ENCODE measurements around the gene MTHFD2. TPM values are rescaled to one million over a fixed set of nuclear protein-coding genes. Genes with fewer than 3 reads are reported as not detected.
A peak's percentile ranks its signal among the peaks of the same experiment; 100 is the strongest.
"Not testable (repeated sequence)": the region's sequence is repeated elsewhere in the genome, so short reads cannot be mapped to it uniquely, and the experiment has no call there.

The MTHFD2 gene
- total RNA-seq, 2 donors from 2014 or later = 384 to 480 TPM

DNA sequence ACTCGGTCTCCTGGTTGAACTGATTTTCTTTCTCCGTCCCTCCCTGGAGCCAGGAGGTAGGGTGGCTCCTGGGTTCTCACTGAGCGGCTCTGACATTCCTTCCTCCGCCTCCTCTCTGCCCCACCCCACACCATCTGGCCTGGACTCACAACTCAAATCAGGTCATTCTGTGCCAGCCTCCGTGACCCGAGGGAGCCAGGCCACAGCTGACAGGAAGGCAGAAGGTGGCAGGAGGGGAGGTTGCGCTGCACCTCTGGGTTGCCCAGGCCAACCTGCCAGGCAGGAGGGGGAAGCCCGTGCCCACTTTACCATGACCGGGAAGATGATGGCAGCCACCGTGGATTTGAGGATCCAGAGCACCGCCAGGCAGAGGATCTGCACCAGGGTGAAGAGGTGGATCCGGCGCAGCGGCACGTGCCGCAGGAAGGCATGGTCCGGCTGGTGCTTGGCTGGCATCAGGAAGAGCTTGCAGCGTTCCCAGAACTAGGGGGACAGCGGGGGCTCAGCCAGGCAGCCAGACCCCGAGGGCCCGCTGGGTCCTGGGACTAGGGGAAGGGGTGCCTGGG is 28.3 kb downstream of the MTHFD2 start:
- ATAC-seq = no peak
- peaks cover 5 to 19% of the 10 kb centered on the region in 2 donors for H3K4me1 Mint-ChIP-seq (ENCODE audit: low read depth in 2 of 2)

GRCh38 chr2:74227646-74228045 is 29.2 kb downstream of the MTHFD2 start:
- Mint-ChIP-seq H3K27me3 (no peaks in the 10 kb centered on the region), H3K4me1 (ENCODE audit: low read depth in 2 of 2) (peaks cover 5 to 12% of the 10 kb centered on the region in 2 donors), H3K27ac (no peak overlapping the region), H3K4me3 (no peak overlapping the region), H3K9me3 (no peaks in the 10 kb centered on the region), H3K36me3 (no peaks in the 10 kb centered on the region)
- ATAC-seq (peak in 1 of 2 donors; percentile 37), DNase-seq (ENCODE audit: low spot score) (no peak)

More for the DNA sequence above, 28.3 kb downstream of the MTHFD2 start:
- H3K9me3 Mint-ChIP-seq = no peaks in the 10 kb centered on the region
- H3K4me3 Mint-ChIP-seq = no peak overlapping the region
- H3K27ac Mint-ChIP-seq = peak overlapping the region; percentile 38 to 53
- no peak for DNase-seq (ENCODE audit: low spot score)
- H3K27me3 Mint-ChIP-seq = no peaks in the 10 kb centered on the region
- H3K36me3 Mint-ChIP-seq = no peaks in the 10 kb centered on the region

- no peak overlapping the region for H3K27ac Mint-ChIP-seq
- no peaks in the 10 kb centered on the region for H3K9me3 Mint-ChIP-seq
- H3K27me3 Mint-ChIP-seq = no peaks in the 10 kb centered on the region
- H3K4me3 Mint-ChIP-seq = no peak overlapping the region
- DNase-seq (ENCODE audit: low spot score) (no peak), ATAC-seq (no peak)
- peaks cover 2 to 8% of the 10 kb centered on the region in 2 donors for H3K4me1 Mint-ChIP-seq (ENCODE audit: low read depth in 2 of 2)
- H3K36me3 Mint-ChIP-seq = no peaks in the 10 kb centered on the region
These were observed 30.4 kb downstream of the MTHFD2 start for GRCh38 chr2:74228772-74229171.

DNA sequence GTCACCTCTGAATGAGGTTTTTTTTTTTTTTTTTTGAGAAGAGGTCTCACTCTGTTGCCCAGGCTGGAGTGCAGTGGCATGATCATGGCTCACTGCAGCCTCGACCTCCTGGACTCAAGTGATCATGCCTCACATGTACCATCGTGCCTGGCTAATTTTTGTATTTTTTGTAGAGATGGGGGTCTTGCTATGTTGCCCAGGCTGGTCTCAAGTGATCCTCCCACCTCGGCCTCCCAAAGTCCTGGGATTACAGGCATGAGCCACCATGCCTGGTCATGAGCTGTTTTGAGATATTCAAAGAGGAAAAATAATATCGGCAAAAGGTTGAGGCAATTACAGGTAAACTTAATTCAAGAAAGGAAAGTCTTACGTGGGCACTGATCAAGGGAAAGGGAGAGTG is 31.4 kb downstream of the MTHFD2 start:
- DNase-seq (ENCODE audit: low spot score); H3K27ac Mint-ChIP-seq; ATAC-seq; H3K9me3 Mint-ChIP-seq; H3K4me1 Mint-ChIP-seq (ENCODE audit: low read depth in 2 of 2); H3K36me3 Mint-ChIP-seq; H3K4me3 Mint-ChIP-seq; H3K27me3 Mint-ChIP-seq: not testable (repeated sequence)

GRCh38 chr2:74232426-74232825 is 34.0 kb downstream of the MTHFD2 start:
- Mint-ChIP-seq H3K36me3 (no peaks in the 10 kb centered on the region), H3K4me3 (no peak overlapping the region), H3K9me3 (no peaks in the 10 kb centered on the region), H3K27me3 (no peaks in the 10 kb centered on the region), H3K27ac (no peak overlapping the region), H3K4me1 (ENCODE audit: low read depth in 2 of 2) (peaks cover 0 to 3% of the 10 kb centered on the region in 2 donors)
- no peak for ATAC-seq
- no peak for DNase-seq (ENCODE audit: low spot score)

DNA sequence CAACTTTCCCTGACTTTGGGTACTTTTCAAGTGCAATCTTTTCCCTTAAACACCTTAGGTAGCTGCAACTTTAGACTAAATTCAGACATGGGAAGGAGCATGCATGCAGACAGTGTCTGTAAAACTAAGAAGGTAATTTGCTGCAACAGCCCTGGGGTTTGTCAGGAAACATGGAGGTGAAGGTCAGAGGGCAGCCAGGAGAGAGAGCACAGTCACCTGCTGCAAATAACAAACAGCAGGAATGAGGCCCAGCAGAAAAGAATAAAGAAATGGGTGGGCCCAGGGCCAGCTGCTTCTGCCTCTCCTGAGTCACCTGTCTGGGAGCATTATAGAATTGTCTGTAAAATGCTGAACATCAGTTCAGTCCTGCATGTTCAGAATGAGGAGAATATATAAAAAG is 35.2 kb downstream of the MTHFD2 start:
- H3K27ac Mint-ChIP-seq = no peak overlapping the region
- DNase-seq (ENCODE audit: low spot score) (no peak), ATAC-seq (no peak)
- H3K27me3 Mint-ChIP-seq = no peaks in the 10 kb centered on the region
- H3K9me3 Mint-ChIP-seq = no peaks in the 10 kb centered on the region
- no peak overlapping the region for H3K4me3 Mint-ChIP-seq
- no peaks in the 10 kb centered on the region for H3K36me3 Mint-ChIP-seq
- H3K4me1 Mint-ChIP-seq (ENCODE audit: low read depth in 2 of 2) = peaks cover 0 to 3% of the 10 kb centered on the region in 2 donors

DNA sequence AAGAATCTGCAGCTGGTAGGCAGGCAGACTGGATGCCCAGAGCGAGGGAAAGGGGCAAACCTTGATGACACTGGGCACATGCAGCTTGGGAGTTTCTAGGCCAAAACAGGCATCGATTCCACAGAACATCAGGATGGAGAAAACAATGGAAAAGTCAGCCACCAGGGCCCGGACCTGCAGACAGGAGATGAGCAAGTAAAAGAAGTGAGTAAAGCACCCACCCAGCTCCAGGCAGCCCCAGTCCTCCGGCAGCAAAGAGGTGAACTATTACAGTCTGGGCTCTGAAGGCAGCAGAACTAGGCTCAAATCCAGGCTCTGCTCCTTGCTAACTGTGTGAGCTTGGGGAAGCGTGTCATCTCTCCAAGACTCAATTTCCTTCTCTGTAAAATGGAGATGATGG is 36.6 kb downstream of the MTHFD2 start:
- Mint-ChIP-seq H3K27me3 (no peaks in the 10 kb centered on the region), H3K4me1 (ENCODE audit: low read depth in 2 of 2) (peaks cover 0 to 3% of the 10 kb centered on the region in 2 donors), H3K4me3 (no peak overlapping the region), H3K36me3 (no peaks in the 10 kb centered on the region), H3K9me3 (no peaks in the 10 kb centered on the region), H3K27ac (no peak overlapping the region)
- no peak for DNase-seq (ENCODE audit: low spot score)
- ATAC-seq = no peak

DNA sequence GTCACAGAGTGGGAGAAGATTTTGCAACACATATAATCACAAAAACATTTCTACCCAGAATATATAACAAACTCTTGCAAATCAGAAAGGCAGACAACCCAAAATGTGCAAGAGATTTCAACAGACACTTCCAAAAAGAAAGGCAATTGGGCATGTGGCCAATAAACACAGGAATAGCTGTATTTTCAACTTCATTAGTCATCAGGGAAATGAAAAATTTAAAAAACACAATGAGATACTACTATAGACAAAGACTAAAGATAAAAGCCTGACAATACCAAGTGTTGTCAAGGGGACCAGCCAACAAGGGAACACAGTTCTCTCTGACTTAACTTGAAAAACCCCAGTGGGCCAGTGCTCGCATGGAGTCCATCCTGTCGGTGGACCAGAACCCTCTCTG is 40.5 kb downstream of the MTHFD2 start:
- Mint-ChIP-seq H3K4me3 (no peak overlapping the region), H3K36me3 (no peaks in the 10 kb centered on the region), H3K27ac (no peak overlapping the region), H3K9me3 (no peaks in the 10 kb centered on the region), H3K27me3 (no peaks in the 10 kb centered on the region), H3K4me1 (ENCODE audit: low read depth in 2 of 2) (peaks cover 0 to 3% of the 10 kb centered on the region in 2 donors)
- ATAC-seq = no peak
- DNase-seq (ENCODE audit: low spot score) = no peak

DNA sequence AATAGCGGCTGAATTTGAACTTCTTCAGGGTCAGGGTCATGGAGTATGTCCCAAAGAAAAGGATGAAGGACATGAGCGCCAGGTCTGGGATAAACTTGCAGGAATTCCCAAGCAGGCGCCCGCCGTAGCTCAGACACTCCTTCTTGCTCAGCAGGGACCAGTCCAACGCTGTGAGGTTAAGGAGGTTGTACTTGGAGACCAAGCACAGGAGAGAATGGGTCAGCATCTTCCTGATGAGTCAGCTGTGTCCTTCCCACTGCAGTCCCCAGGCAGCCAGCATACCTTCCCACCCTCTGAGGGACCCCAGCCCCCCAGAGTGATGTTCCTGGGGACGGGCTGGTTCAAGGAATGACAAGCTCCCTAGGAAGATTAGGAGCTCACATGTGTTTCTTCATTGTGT is 40.9 kb downstream of the MTHFD2 start:
- Mint-ChIP-seq H3K4me1 (ENCODE audit: low read depth in 2 of 2) (peaks cover 0 to 3% of the 10 kb centered on the region in 2 donors), H3K27ac (no peak overlapping the region), H3K4me3 (no peak overlapping the region), H3K27me3 (no peaks in the 10 kb centered on the region), H3K9me3 (no peaks in the 10 kb centered on the region), H3K36me3 (no peaks in the 10 kb centered on the region)
- DNase-seq (ENCODE audit: low spot score) (no peak), ATAC-seq (peak in 1 of 2 donors; percentile 24)

- Mint-ChIP-seq H3K27me3 (no peaks in the 10 kb centered on the region), H3K27ac (no peak overlapping the region), H3K4me3 (no peak overlapping the region), H3K36me3 (no peaks in the 10 kb centered on the region), H3K4me1 (ENCODE audit: low read depth in 2 of 2) (no peaks in the 10 kb centered on the region), H3K9me3 (no peaks in the 10 kb centered on the region)
- ATAC-seq = no peak
- DNase-seq (ENCODE audit: low spot score) = no peak
These were observed 44.1 kb downstream of the MTHFD2 start for GRCh38 chr2:74242354-74243071.

DNA sequence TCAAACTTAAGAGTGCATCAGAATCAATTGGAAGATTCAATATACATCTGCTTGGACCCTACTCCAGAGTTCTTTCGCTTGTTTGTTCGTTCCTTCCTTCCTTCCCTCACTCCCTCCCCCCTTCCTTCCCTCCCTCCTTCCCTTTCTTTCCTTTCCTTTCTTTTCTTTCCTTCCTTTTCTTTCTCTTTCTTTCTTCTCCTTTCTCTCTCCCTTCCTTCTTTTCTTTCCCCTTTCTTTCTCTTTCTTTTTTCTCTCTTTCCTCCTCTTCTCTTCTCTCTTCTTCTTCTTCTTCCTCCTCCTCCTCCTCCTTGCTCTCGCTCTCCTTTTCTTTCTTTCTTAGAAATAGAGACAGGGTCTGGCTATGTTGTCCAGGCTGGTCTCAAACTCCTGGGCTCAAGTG is 45.9 kb downstream of the MTHFD2 start:
- Mint-ChIP-seq H3K36me3 (no peaks in the 10 kb centered on the region), H3K27ac (no peak overlapping the region), H3K27me3 (no peaks in the 10 kb centered on the region), H3K4me3 (no peak overlapping the region), H3K4me1 (ENCODE audit: low read depth in 2 of 2) (peaks cover 0 to 4% of the 10 kb centered on the region in 2 donors), H3K9me3 (no peaks in the 10 kb centered on the region)
- ATAC-seq = no peak
- no peak for DNase-seq (ENCODE audit: low spot score)

- no peak for ATAC-seq
These were observed 48.2 kb downstream of the MTHFD2 start for GRCh38 chr2:74246496-74247195.

DNA sequence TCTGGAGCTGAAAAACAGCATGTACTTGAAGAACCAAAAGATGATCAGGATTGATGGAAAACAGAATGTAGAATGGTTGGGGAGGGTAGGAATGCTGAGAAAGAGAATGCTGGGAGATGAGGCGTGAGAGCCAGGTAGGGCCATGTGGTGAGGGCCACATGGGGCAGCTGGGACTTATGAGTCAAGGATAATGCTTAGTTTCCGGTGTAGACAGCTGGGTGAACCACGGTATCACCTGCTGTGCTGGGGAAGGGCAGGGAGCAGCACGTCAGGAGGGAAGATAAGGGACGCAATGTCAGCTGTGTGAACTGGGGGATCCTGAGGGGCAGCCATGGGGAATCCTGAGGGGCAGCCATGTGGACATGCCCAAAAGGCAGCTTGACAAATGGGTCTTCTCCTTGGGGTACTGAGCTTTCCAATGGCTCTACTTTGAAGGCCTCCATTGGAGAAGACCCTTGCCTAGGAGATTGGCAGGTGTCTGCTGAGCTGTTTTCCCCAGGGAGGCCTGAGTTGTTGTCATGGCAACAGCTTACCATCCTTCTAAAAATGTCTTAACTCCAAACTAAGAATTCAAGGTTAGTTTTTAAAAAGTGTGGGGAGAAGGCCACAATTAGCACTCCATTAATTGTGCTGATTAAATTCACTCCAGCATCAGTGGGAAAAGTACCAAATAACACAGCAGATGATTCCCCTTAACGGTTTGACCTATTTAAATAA is 51.1 kb downstream of the MTHFD2 start:
- ATAC-seq (no peak), DNase-seq (ENCODE audit: low spot score) (no peak)
- H3K27me3 Mint-ChIP-seq = no peaks in the 10 kb centered on the region
- H3K36me3 Mint-ChIP-seq = no peaks in the 10 kb centered on the region
- H3K9me3 Mint-ChIP-seq = no peaks in the 10 kb centered on the region
- no peak overlapping the region for H3K4me3 Mint-ChIP-seq
- H3K4me1 Mint-ChIP-seq (ENCODE audit: low read depth in 2 of 2) = peaks cover 0 to 6% of the 10 kb centered on the region in 2 donors
- H3K27ac Mint-ChIP-seq = no peak overlapping the region

More at GRCh38 chr2:74246496-74247195, 48.2 kb downstream of the MTHFD2 start:
- peaks cover 0 to 6% of the 10 kb centered on the region in 2 donors for H3K4me1 Mint-ChIP-seq (ENCODE audit: low read depth in 2 of 2)
- H3K27me3 Mint-ChIP-seq = no peaks in the 10 kb centered on the region
- H3K27ac Mint-ChIP-seq = peak overlapping the region in 1 of 2 donors; percentile 72
- no peak for DNase-seq (ENCODE audit: low spot score)
- no peaks in the 10 kb centered on the region for H3K9me3 Mint-ChIP-seq
- no peak overlapping the region for H3K4me3 Mint-ChIP-seq
- H3K36me3 Mint-ChIP-seq = no peaks in the 10 kb centered on the region
